ENCODE data around the gene TSPAN18. TPM values are rescaled to one million over a fixed set of nuclear protein-coding genes. Genes with fewer than 3 reads are reported as not detected.

TSPAN18 gene
- total and polyA plus RNA-seq, 2 of the 8 experiments (the other 6 are each of a cell fraction or from before 2014, with no cell fraction given): 5.2 to 10.2 TPM

DNA sequence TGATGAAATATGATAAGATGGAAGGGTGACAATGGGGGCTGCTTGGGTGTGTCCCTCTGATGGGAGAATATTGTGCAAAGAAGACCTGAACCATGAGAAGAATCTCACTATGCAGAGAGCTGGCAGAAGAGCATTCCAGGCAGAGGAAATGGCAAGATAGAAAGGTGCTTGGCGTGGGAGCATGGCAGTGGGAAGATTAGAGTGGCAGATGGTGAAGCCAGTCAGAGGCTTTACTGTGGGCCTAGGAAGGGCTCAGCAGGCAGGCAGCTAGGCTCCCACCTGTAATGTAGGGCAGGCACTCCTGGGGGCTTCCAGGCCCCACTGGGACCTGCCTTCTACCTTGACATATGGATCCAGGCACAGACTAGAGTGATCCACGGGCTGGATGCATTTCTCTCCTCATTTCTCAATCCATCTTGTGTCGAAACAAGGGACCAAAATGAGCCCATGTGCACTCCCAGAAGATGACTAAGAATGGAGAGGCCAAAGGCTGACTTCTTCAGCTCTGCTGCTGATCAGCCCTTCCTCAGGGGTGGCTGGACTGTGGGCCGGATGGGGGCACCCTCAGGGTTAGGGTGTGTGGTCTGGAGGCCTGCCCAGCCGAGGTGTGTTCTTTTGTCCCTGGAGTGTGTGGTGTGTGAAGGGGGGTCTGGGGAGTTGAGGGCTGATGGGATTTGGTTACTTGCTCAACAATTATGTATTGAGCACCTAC, 88.3 kb downstream of the TSPAN18 start:
- Histone ChIP-seq H3K9ac (replicated peaks in 1 of 4; ENCODE audit: extremely low read depth in 1 of 4, low read depth in 3 of 4, low read length in 3 of 4) (no peak overlapping the region), H3K23ac (ENCODE audit: insufficient read length) (no peak overlapping the region), H3K4me2 (ENCODE audit: insufficient read depth in 1 of 2, low read depth in 2 of 2, low read length in 2 of 2) (no peak overlapping the region), H3K4me3 (ENCODE audit: extremely low read depth in 1 of 4, insufficient read depth in 2 of 4, low read depth in 3 of 4, low read length in 4 of 4) (no peak overlapping the region), H3K9me3 (ENCODE audit: insufficient read depth in 2 of 2, low read depth in 1 of 2, low read length in 1 of 2) (no peaks in the 10 kb centered on the region), H3K18ac (ENCODE audit: extremely low read depth, low read length) (no peak overlapping the region), H3K27me3 (replicated peaks in 1 of 4; ENCODE audit: control insufficient read depth in 3 of 4, extremely low read depth in 1 of 4, insufficient read depth in 3 of 4, low read length in 3 of 4) (no peaks in the 10 kb centered on the region), H2BK15ac (ENCODE audit: low read length) (no peak overlapping the region), H3K14ac (ENCODE audit: insufficient read length) (no peak overlapping the region), H3K56ac (replicated peaks; ENCODE audit: insufficient read length, low read depth, low read length) (no peak overlapping the region), H2BK120ac (replicated peaks; ENCODE audit: low read depth, low read length) (no peak overlapping the region), H3K4ac (replicated peaks; ENCODE audit: insufficient read length, low read depth, low read length) (no peak overlapping the region), H3K4me1 (replicated peaks in 1 of 4; ENCODE audit: control insufficient read depth in 3 of 4, insufficient read depth in 4 of 4, low read length in 3 of 4) (no peaks in the 10 kb centered on the region), H2BK12ac (ENCODE audit: low read depth, low read length) (no peak overlapping the region), H3K36me3 (ENCODE audit: control insufficient read depth in 2 of 4, insufficient read depth in 4 of 4, low read length in 3 of 4) (no peaks in the 10 kb centered on the region), H2BK5ac (ENCODE audit: low read depth, low read length) (no peak overlapping the region), H3K23me2 (ENCODE audit: low read depth, low read length) (no peaks in the 10 kb centered on the region), H2AK5ac (ENCODE audit: low read depth, low read length) (no peak overlapping the region), H3K79me2 (ENCODE audit: control insufficient read depth in 1 of 2, insufficient read depth in 2 of 2, low read length in 2 of 2) (no peaks in the 10 kb centered on the region), H3K79me1 (ENCODE audit: low read depth, low read length) (no peaks in the 10 kb centered on the region), H4K91ac (replicated peaks; ENCODE audit: insufficient read length, low read length) (no peak overlapping the region), H4K5ac (ENCODE audit: insufficient read length, low read depth, low read length) (no peak overlapping the region), H2AFZ (ENCODE audit: low read length) (no peak overlapping the region), H4K20me1 (replicated peaks in 1 of 2; ENCODE audit: control insufficient read depth in 1 of 2, insufficient read depth in 2 of 2, low read length in 2 of 2) (no peaks in the 10 kb centered on the region), H4K8ac (ENCODE audit: extremely low read depth, insufficient read depth, low read length) (no peak overlapping the region), H3K27ac (ENCODE audit: low read depth, low read length) (no peak overlapping the region), H2BK20ac (ENCODE audit: low read length) (no peak overlapping the region)
- ChIA-PET CTCF (ENCODE audit: partially characterized antibody) (interaction anchor here (0.7 to 2.5 kb wide), 9 partner anchors 13 to 388 kb away, joined by 3 to 9 read pairs (median 3); no protein-coding TSS in a partner anchor), POLR2A (ENCODE audit: partially characterized antibody) (no interaction called here)
- no peak for FAIRE-seq
- DNase-seq (ENCODE audit: low read depth in 1 of 2, low spot score in 2 of 2): no peak
- WGBS, 2 experiments (ENCODE audit: extremely low coverage in 1 of 2, insufficient coverage in 1 of 2, insufficient read length in 1 of 2, insufficient replicate concordance in 2 of 2, low coverage in 1 of 2, low lambda C conversion rate in 2 of 2, missing lambda C conversion rate in 1 of 2): 81% methylated on average over 5 of the region's 5 CpGs; no CpG with 5 or more reads in 1 of the 2 experiments
- TF ChIP-seq SIN3A (conservative IDR thresholded peaks at IDR 0.05 in 1 of 2, IDR thresholded peaks at IDR 0.05 in 1 of 2; ENCODE audit: low read depth in 1 of 2, low read length in 2 of 2): no peak
- TF ChIP-seq NANOG (IDR thresholded peaks at IDR 0.05; ENCODE audit: insufficient read depth, low read depth, low read length, poor library complexity, severe bottlenecking): no peak
